Measurements from ENCODE around the gene TPP2. TPM values are rescaled to one million over a fixed set of nuclear protein-coding genes. Genes with fewer than 3 reads are reported as not detected.

The TPP2 gene
- total RNA-seq, 6 experiments from 2014 or later, result 18.4 to 35.3 (median 28.4) TPM

DNA sequence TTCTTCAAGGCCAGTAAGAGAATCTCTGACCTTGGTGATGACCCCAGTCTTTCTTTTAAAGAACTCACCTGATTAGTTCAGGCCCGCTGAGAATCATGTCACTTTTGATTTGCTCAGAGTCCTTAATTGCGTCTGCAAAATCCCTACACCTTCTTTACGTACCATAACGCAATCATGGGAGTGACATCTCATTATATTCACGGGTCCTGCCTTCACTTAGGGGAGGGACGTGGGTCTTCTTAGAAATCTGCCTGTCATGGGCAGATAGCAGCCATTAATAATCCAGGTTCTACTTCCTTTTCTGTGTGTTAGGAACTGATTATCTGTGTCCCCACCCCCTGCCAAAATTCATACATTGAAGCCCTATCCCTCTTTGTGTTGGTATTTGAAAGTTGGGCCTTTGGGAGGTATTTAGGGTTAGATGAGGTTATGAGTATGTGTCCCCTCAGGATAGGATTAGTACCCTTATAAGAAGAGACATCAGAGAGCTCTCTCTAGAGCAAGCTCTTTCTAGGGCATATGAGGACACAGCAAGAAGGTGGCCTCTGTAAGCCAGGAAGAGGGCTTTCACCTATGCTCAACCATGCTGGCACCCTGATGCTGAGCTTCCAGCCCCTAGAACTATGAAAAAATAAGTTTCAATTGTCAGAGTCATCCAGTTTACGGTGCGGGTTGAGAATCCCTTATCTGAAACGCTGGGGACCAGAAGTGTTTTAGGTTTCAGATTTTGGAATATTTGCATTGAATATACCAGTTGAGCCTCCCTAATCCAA lies 9.9 kb downstream of the TPP2 start:
- no peak overlapping the region for H3K27ac ChIP-seq
- TF ChIP-seq, protein P1, sequence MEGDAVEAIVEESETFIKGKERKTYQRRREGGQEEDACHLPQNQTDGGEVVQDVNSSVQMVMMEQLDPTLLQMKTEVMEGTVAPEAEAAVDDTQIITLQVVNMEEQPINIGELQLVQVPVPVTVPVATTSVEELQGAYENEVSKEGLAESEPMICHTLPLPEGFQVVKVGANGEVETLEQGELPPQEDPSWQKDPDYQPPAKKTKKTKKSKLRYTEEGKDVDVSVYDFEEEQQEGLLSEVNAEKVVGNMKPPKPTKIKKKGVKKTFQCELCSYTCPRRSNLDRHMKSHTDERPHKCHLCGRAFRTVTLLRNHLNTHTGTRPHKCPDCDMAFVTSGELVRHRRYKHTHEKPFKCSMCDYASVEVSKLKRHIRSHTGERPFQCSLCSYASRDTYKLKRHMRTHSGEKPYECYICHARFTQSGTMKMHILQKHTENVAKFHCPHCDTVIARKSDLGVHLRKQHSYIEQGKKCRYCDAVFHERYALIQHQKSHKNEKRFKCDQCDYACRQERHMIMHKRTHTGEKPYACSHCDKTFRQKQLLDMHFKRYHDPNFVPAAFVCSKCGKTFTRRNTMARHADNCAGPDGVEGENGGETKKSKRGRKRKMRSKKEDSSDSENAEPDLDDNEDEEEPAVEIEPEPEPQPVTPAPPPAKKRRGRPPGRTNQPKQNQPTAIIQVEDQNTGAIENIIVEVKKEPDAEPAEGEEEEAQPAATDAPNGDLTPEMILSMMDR (IDR thresholded peaks at IDR 0.05), result no peak
- no peak for TF ChIP-seq POLR2A (IDR thresholded peaks at IDR 0.05)
- H3K4me3 ChIP-seq, result no peak overlapping the region
- peaks cover 0 to 41% (median 13%) of the 10 kb centered on the region in 4 donors for H3K36me3 ChIP-seq
- 73% methylated on average over 5 of the region's 9 CpGs for WGBS (ENCODE audit: insufficient coverage, low coverage, low lambda C conversion rate, missing lambda C conversion rate)
- no peak for ATAC-seq
- intact Hi-C loops (cut with DNase I), result no loop called here
- no peak for DNase-seq
- H3K9me3 ChIP-seq, result no peaks in the 10 kb centered on the region
- H3K4me1 ChIP-seq, result peaks cover 0 to under 1% (median 0%) of the 10 kb centered on the region in 4 donors
- H3K27me3 ChIP-seq, result no peaks in the 10 kb centered on the region

DNA sequence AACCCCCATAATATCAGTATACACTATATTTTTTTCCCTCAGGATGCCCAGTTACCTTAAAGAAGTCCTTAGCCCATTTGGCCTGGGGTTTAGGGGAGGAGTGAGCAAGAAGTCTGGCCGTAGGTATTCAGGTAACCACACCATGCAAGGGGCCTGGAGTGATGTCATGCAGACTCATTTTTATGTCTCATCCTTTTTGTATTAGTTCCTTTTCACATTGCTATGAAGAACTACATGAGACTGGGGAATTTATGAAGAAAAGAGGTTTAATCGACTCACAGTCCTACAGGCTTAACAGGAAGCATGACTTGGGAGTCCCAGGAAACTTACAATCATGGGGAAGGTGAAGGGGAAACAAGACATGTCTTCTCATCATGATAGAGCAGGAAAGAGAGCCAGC lies 12.2 kb downstream of the TPP2 start:
- H3K27me3 ChIP-seq, result no peaks in the 10 kb centered on the region
- H3K4me1 ChIP-seq, result no peaks in the 10 kb centered on the region
- no peak for DNase-seq
- TF ChIP-seq, protein P1 (IDR thresholded peaks at IDR 0.05), result no peak
- no peak for TF ChIP-seq POLR2A (IDR thresholded peaks at IDR 0.05)
- intact Hi-C loops (cut with DNase I), result no loop called here
- H3K27ac ChIP-seq, result no peak overlapping the region
- 94% methylated on average over 2 of the region's 2 CpGs for WGBS (ENCODE audit: insufficient coverage, low coverage, low lambda C conversion rate, missing lambda C conversion rate)
- peaks cover 0 to 41% (median 13%) of the 10 kb centered on the region in 4 donors for H3K36me3 ChIP-seq
- H3K4me3 ChIP-seq, result no peak overlapping the region
- no peaks in the 10 kb centered on the region for H3K9me3 ChIP-seq
- no peak for ATAC-seq

DNA sequence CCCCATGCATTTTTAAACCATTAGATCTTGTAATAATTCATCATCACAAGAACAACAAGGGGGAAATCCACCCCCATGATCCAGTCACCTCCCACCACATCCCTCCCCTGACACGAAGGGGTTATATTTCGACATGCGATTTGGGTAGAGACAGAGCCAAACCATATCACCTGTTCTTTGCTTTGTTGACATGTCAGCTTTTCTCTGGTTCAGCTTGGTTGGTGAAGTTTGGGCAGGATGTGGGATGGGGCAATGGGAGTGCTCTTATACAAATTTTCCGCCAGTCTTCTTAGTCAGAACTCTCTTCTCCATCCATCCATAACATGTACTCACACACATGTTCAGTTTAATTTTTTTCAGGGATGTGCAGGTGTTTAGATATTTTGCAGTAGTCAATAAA lies 12.9 kb downstream of the TPP2 start:
- Histone ChIP-seq H3K27me3 (no peaks in the 10 kb centered on the region), H3K27ac (no peak overlapping the region), H3K4me3 (no peak overlapping the region), H3K36me3 (peaks cover 0 to 43% (median 14%) of the 10 kb centered on the region in 4 donors), H3K9me3 (no peaks in the 10 kb centered on the region), H3K4me1 (no peaks in the 10 kb centered on the region)
- TF ChIP-seq POLR2A (IDR thresholded peaks at IDR 0.05), result no peak
- TF ChIP-seq, protein P1 (IDR thresholded peaks at IDR 0.05), result no peak
- DNase-seq (no peak), ATAC-seq (no peak)
- intact Hi-C loops (cut with DNase I), result no loop called here
- WGBS (ENCODE audit: insufficient coverage, low coverage, low lambda C conversion rate, missing lambda C conversion rate), result 89% methylated on average over 4 of the region's 4 CpGs

DNA sequence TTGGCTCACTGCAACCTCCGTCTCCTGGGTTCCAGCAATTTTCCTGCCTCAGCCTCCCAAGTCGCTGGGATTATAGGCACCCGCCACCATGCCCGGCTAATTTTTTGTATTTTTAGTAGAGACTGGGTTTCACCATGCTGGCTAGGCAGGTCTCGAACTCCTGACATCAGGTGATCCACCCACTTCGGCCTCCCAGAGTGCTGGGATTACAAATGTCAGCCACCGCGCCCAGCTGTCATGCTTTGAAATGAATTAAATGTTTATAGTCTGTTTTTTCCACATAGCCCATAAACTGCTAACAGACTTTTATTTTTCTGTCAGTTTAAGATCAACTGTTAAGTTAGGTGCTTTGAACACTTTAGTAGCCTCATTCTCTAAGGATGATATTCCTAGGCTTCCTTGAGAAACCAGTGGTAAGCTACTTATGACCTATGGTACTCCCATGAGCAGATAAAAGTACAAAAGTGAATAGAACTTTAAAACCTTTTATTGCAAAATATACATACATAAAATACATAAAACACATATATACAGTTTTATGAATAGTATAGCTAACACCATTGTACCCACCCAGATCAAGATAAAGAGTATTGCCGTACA lies 13.6 kb downstream of the TPP2 start:
- 86% methylated on average over 8 of the region's 9 CpGs for WGBS (ENCODE audit: insufficient coverage, low coverage, low lambda C conversion rate, missing lambda C conversion rate)
- peaks cover 0 to 44% (median 13%) of the 10 kb centered on the region in 4 donors for H3K36me3 ChIP-seq
- H3K4me3 ChIP-seq, result no peak overlapping the region
- no peak for DNase-seq
- H3K27me3 ChIP-seq, result no peaks in the 10 kb centered on the region
- no peaks in the 10 kb centered on the region for H3K9me3 ChIP-seq
- ATAC-seq, result no peak
- no peak overlapping the region for H3K27ac ChIP-seq
- intact Hi-C loops (cut with DNase I), result no loop called here
- no peaks in the 10 kb centered on the region for H3K4me1 ChIP-seq
- TF ChIP-seq POLR2A (IDR thresholded peaks at IDR 0.05), result no peak
- TF ChIP-seq, protein P1 (IDR thresholded peaks at IDR 0.05), result no peak

All from right lobe of liver (tissue), 6 donors.